GM12875 (cell line): ENCODE measurements around the gene RAF1.

Source experiments
- H3K4me3 ChIP-seq: one replicate; pipeline ENCODE4 v1.5.1; 2011; ENCODE audit warnings: low read depth, low read length, control low read depth
- TF ChIP-seq, protein P1 (sequence below): IDR thresholded peaks from 2 replicates; pipeline ENCODE4 v1.5.1; 2011; ENCODE audit warnings: low read depth, mild to moderate bottlenecking, control low read depth, inconsistent platforms, low read length, moderate library complexity, borderline replicate concordance; ENCODE audit not compliant: insufficient read depth

The RAF1 gene

DNA sequence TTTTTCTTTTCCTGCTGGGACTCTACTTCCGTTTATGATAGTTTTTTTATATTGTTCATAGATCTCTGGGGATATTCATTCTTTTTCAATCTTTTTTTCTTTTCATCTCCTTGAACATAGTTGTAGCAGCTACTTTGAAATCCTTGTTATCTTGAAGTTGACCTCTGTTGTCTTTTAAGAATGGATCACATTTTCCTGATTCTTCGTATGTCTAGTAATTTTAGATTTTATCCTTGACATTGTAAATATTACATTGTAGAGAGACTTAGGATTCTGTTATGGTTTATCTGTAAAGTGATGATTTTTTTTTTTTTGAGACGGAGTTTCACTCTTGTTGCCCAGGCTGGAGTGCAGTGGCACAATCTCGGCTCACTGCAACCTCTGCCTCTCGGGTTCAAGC is 86.5 kb downstream of the RAF1 start:
- no peak overlapping the region for H3K4me3 ChIP-seq
- TF ChIP-seq, protein P1, sequence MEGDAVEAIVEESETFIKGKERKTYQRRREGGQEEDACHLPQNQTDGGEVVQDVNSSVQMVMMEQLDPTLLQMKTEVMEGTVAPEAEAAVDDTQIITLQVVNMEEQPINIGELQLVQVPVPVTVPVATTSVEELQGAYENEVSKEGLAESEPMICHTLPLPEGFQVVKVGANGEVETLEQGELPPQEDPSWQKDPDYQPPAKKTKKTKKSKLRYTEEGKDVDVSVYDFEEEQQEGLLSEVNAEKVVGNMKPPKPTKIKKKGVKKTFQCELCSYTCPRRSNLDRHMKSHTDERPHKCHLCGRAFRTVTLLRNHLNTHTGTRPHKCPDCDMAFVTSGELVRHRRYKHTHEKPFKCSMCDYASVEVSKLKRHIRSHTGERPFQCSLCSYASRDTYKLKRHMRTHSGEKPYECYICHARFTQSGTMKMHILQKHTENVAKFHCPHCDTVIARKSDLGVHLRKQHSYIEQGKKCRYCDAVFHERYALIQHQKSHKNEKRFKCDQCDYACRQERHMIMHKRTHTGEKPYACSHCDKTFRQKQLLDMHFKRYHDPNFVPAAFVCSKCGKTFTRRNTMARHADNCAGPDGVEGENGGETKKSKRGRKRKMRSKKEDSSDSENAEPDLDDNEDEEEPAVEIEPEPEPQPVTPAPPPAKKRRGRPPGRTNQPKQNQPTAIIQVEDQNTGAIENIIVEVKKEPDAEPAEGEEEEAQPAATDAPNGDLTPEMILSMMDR = no peak

DNA sequence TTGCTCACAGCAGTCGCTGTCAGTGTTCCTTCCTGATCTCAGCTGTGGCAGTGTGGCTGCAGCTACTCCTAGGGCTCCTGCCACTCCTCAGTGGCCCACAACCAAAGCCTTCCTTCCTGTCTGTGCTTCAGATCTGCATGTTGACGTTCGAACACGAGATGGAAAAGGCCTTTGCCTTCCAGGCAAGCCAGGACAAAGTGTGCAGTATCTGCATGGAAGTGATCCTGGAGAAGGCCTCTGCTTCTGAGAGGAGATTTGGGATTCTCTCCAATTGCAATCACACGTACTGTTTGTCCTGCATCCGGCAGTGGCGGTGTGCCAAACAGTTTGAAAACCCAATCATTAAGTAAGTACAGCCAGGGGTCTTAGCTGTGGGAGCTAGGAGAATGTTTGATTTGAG is 89.3 kb downstream of the RAF1 start:
- no peak overlapping the region for H3K4me3 ChIP-seq
- TF ChIP-seq, protein P1 = no peak

DNA sequence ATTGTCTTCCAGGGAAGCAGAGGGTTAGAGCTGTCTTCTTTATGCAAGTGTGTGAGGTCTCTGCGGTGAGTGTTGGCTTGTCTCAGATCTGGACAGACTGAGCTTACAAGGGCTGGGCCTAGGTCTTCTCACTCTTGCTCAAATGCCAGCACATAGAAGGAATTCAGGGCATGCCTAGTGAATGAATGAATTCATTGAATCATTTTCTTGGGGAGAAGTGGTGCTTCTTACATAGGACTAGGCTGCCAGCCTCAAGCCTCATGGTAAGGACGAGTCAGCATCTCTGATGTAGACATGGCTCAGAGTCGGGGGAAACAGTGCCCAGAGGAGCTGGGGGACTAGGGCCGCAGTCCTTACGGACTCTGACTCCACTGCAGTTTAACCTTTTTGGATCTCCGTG is 89.8 kb downstream of the RAF1 start:
- no peak overlapping the region for H3K4me3 ChIP-seq
- TF ChIP-seq, protein P1 = no peak

DNA sequence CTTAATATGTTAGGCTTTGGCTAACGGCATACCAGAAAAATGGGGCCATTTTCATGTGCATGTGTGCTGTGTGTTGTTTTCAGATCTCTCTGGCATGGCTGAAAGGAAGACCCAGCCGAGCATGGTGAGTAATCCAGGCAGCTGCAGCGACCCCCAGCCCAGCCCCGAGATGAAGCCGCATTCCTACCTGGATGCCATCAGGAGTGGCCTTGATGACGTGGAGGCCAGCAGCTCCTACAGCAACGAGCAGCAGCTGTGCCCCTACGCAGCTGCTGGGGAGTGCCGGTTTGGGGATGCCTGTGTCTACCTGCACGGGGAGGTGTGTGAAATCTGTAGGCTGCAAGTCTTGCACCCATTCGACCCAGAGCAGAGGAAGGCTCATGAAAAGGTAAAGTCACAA is 91.9 kb downstream of the RAF1 start:
- TF ChIP-seq, protein P1 = no peak
- no peak overlapping the region for H3K4me3 ChIP-seq

- TF ChIP-seq, protein P1 = no peak
- H3K4me3 ChIP-seq = no peak overlapping the region
These were observed 94.1 kb downstream of the RAF1 start for GRCh38 chr3:12569836-12570235.

DNA sequence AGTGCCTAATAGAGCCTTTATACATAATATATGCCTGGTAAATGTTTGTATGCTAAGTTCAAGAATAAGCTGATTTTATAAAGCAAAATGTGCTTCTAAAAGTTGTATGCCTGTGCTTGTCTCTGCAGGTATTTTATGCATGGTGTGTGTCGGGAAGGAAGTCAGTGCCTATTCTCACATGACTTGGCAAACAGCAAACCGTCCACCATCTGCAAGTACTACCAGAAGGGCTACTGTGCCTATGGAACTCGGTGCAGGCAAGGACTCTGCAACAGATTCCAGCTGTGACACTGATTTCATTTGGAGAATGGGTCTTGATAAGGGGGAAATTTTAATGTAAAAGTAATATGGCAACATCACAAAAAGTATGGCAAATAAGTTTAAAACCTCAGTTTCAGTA is 95.2 kb downstream of the RAF1 start:
- H3K4me3 ChIP-seq = no peak overlapping the region
- TF ChIP-seq, protein P1 = no peak

GRCh38 chr3:12566976-12567375 is 96.9 kb downstream of the RAF1 start:
- no peak overlapping the region for H3K4me3 ChIP-seq
- TF ChIP-seq, protein P1 = no peak
